NCI-H2196 (cell line): ENCODE measurements around the gene MATN1.

Source experiments
- DNase-seq: peaks from one replicate; lab custom pipeline; 2025; ENCODE audit not compliant: unreplicated experiment; lab: John Stamatoyannopoulos, UW

Gene MATN1

GRCh38 chr1:30719406-30720270 is 3.7 kb downstream of the MATN1 start:
- no peak for DNase-seq

GRCh38 chr1:30718636-30719405 is 4.6 kb downstream of the MATN1 start:
- DNase-seq = peak; percentile 99

DNA sequence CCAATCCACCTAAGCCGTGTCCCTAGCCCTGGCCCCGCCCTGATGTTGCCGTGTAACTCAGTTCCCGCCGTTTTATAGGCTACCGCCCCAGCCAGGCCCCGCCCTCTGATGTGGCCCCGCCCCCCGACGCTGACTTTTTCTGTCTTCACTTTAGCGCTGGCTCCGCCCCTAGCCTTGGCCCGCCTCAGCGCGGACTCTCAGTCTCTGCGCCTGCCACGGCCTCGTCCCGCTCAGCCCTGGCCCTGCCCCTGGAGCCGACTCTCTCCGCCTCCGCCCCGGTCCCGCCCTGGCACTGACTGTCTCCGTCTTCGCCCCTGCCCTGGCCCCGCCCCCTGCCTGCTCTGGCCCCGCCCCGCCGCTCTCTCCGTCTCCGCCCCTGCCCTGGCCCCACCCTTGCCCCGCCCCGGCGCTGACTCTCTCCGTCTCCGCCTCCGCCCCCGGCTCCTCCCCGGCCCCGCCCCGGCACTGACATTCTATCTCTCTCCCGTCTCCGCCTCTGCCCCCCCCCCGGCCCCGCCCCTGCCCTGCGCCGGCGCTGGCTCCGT is 5.2 kb downstream of the MATN1 start:
- DNase-seq = peak; percentile 99

DNA sequence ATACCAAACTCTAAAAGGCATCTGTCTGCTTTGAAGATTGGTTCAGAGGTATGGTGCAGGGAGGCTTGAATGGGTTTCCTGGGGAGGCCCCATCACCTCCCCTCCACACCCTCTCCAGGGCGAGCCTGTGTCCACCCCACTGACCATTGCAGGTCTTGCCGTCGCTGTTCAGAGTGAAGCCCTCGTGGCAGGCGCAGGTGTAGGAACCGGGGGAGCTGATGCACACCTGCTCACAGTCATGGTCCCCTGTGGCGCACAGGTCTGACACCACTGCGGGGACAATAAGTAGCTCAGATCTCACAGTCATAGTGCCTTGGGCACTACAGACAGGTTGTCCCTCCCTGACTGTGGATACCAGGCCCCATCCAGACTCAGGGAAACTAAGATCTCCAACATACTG is 6.7 kb downstream of the MATN1 start:
- no peak for DNase-seq

- DNase-seq = no peak
Measured at GRCh38 chr1:30715886-30716285, 7.5 kb downstream of the MATN1 start.

DNA sequence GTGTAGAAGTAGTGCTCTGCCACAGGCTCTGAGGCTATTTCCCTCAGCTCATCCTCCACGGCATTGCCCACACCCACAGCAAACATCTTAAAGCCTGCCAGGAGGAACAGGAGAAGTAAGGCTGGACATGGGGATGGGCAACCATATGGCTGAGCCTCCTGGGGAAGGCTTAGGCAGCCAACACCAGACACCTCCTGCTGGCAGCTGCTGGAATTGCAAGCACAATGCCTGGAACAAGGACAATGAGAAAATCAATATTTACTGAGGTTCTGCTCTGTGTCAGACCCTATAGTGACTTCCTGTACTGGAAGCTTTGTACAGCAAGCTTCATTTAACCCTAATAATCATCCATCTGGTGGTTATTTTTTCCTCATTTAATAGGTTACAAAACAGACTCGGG is 8.2 kb downstream of the MATN1 start:
- DNase-seq = no peak

- DNase-seq = no peak
Measured at GRCh38 chr1:30714536-30715090, 8.8 kb downstream of the MATN1 start.

DNA sequence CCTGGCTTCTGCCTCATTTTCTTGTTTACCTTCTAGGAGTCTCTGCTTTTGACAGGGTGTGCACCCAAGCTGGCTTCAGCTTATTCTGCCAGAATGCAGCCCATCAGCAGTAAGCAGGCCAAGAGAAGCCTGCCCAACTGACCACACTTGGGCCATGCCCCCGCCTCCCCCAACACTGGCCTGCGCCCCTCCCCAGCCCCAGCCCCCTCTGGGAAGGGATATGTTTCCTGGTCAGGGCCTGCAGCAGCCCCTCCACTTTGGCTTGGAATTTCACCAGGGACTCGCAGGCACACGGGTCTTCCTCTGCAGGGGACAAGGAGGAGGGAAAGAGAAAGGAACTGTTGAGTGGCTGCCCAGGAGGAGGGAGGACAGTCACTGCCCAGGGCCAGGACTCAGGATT is 9.4 kb downstream of the MATN1 start:
- DNase-seq = no peak

DNA sequence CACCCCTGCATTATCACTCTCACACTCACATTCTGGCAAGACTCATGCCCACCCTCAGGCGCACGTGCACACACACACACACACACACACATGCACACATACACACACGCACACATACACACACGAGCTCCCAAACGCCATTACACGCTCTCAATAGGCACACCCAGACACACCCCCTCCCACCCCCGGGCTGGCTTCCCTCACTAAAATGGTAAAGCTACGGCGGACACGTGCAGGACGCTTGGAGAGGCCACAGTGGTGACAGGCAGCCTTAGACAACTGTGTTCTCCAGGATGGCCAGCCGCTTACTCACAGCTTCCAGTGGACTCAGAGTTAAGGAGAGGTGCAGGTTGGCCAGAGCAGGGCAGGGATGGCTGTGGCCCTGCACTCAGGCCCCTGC is 10.1 kb downstream of the MATN1 start:
- no peak for DNase-seq

- no peak for DNase-seq
Measured at GRCh38 chr1:30712583-30712982, 10.8 kb downstream of the MATN1 start.

- DNase-seq = no peak
Measured at GRCh38 chr1:30710407-30710806, 13.0 kb downstream of the MATN1 start.

DNA sequence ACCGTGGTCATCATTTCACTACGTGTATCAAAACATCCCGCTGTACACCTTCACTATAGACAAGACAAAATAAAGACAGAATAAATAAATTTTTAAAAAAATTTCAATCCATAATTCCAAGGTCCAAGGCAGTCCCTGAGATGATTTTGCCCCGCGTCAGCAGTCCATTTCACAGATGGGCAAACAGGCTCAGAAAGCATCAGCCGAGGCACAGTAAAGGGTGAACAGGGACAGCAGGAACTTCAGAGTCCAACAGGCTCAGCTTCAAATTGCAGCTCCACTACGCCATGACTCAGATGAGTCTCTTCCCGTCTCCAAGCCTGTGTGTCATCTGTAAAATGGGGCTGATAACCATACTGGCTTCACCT is 15.0 kb downstream of the MATN1 start:
- DNase-seq = no peak

DNA sequence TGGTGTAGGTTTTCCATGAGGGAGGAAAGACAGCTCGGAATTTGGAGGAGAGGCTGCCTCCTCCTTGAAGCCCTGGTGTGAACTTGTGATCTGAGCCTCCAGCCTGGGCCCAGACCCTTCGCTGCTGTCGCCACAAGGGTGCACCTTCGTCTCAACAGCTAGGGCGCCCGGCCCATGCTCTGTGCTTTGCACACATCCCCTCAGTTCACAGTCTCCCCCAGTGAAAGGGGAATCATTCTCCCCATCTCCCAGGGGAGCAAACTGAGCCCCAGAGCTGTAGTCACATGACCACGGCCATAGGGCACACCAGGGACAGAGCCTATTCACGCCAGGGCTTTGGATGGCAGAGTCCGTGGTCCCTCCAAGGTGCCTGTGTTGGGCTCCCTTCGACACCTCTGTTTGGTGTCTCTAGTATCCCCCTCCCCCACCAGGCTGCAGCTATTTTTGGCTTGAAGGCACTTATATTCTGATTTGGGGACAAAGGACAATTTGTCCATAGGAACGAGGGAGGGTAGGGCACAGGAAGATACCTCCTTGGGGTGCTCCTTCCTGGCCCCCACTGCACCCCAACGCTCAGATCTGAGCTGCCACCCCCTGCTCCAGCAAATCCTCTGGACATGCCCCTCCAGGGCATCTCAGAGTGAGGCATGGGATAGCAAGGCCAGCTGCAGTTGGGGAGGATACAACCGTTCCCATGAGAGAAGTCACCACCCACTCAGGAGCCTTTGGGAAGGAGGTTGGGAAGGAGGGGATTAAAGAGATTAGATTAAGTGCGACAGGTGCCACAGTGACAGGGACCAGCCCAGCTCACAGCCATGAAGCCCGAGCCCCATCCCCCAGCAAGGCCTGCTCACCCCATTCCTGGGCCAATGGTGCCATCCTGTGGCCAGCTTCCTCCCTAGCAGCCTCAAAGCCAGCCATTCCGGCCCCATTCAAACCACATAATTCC is 15.7 kb downstream of the MATN1 start:
- peak; percentile 85 for DNase-seq

GRCh38 chr1:30706528-30706927 is 16.9 kb downstream of the MATN1 start:
- DNase-seq = peak; percentile 67

DNA sequence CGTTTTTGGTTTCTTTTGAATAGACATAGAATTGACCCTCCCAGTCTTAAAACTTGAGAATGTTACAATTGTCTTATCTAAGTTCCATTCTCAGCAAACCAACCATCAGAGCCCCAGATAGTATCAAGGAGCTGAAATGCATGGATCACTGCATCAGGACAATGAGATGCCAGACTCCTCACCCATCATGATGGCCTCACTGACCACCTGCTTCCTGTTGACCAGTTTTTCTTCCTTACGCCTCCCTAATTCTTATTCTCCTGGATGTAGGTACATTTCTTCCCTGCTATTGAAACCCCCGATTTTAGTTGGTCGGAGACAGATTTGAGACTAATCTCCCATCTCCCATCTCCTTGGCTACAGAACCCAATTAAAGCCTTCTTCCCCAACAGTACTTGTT is 17.7 kb downstream of the MATN1 start:
- peak; percentile 17 for DNase-seq

- DNase-seq = no peak
Measured at GRCh38 chr1:30704765-30705509, 18.4 kb downstream of the MATN1 start.

- DNase-seq = no peak
Measured at GRCh38 chr1:30704271-30704670, 19.1 kb downstream of the MATN1 start.

- no peak for DNase-seq
Measured at GRCh38 chr1:30702823-30703222, 20.6 kb downstream of the MATN1 start.

DNA sequence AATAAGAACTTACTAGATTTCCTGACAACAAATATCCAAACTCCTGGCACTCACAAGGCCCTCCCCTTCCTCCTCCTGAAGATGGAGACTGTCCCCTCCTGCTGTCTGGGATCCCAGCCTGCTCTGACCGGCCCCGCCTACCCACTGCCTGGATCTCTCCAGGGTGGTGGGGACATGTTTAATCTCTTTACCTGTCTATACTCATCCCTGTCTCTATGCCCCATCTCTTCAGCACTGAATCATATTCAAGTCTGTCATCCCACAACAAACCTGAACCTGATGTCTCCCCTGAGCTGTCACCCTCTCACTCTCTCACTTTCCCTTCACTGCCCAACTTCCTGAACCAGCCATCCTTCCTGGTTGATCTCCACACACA is 22.1 kb downstream of the MATN1 start:
- DNase-seq = no peak
